Fibroblast of lung (primary cell): ENCODE results near the gene GRAMD1A. TPM values are rescaled to one million over a fixed set of nuclear protein-coding genes. Genes with fewer than 3 reads are reported as not detected.

Experiments used
- DNase-seq, 2 donors: peaks; one replicate each; pipeline versions ENCODE4 v3.0.0 to v3.0.0-alpha.2; 2010; ENCODE audit warnings: low read depth in 2 of 2
- H2AFZ ChIP-seq: 2 replicates; pipeline ENCODE4 v1.5.1; 2012; ENCODE audit warnings: low read length, control low read depth, inconsistent platforms
- H3K27ac ChIP-seq: 2 replicates; pipeline ENCODE4 v1.5.1; 2011; ENCODE audit warnings: low read length, control low read depth; ENCODE audit not compliant: insufficient read depth
- H3K27me3 ChIP-seq: 2 replicates; pipeline ENCODE4 v1.5.1; 2011; ENCODE audit warnings: mild to moderate bottlenecking, low read length; ENCODE audit not compliant: control insufficient read depth, insufficient read depth
- H3K36me3 ChIP-seq: 2 replicates; pipeline ENCODE4 v1.5.1; 2011; ENCODE audit warnings: low read length; ENCODE audit not compliant: control insufficient read depth, insufficient read depth
- H3K4me1 ChIP-seq: 2 replicates; pipeline ENCODE4 v1.5.1; 2011; ENCODE audit warnings: low read length; ENCODE audit not compliant: control insufficient read depth, insufficient read depth; ENCODE audit errors: extremely low read depth
- H3K4me2 ChIP-seq: 2 replicates; pipeline ENCODE4 v1.5.1; 2011; ENCODE audit warnings: low read length, control low read depth; ENCODE audit not compliant: insufficient read depth; ENCODE audit errors: extremely low read depth
- H3K4me3 ChIP-seq, 4 experiments: fragments of 200-600 bp in 1 of 4; sonication (generic) in 1 of 4; replicated peaks in 1 of 4; 2 replicates each; pipeline ENCODE4 v1.5.1; 2011 to 2016; ENCODE audit warnings: low read length in 4 of 4, low read depth in 3 of 4, mild to moderate bottlenecking in 3 of 4, control low read depth in 2 of 4, inconsistent platforms in 1 of 4, mixed read lengths in 1 of 4; ENCODE audit not compliant: insufficient read depth in 1 of 4; ENCODE audit errors: control extremely low read depth in 1 of 4
- H3K79me2 ChIP-seq: 2 replicates; pipeline ENCODE4 v1.5.1; 2012; ENCODE audit warnings: mild to moderate bottlenecking, low read length, inconsistent platforms; ENCODE audit not compliant: control insufficient read depth, insufficient read depth
- H3K9ac ChIP-seq: 2 replicates; pipeline ENCODE4 v1.5.1; 2011; ENCODE audit warnings: mild to moderate bottlenecking, low read length, control low read depth; ENCODE audit not compliant: insufficient read depth
- H3K9me3 ChIP-seq: 2 replicates; pipeline ENCODE4 v1.5.1; 2012; ENCODE audit warnings: low read depth, low read length; ENCODE audit not compliant: control insufficient read depth, insufficient read depth
- H4K20me1 ChIP-seq: 2 replicates; pipeline ENCODE4 v1.5.1; 2011; ENCODE audit warnings: low read length; ENCODE audit not compliant: control insufficient read depth, insufficient read depth; ENCODE audit errors: extremely low read depth
- CTCF ChIP-seq, 2 donors: IDR thresholded peaks in 1 of 2; conservative IDR thresholded peaks in 1 of 2; 1 replicate in 1 of 2; 2 replicates in 1 of 2; pipeline ENCODE4 v1.5.1; 2011 to 2012; ENCODE audit warnings: low read length in 2 of 2, control low read depth in 1 of 2, inconsistent platforms in 1 of 2, low read depth in 1 of 2, mild to moderate bottlenecking in 1 of 2
- EZH2 ChIP-seq: IDR thresholded peaks from 2 replicates; pipeline ENCODE4 v1.5.1; 2012; ENCODE audit warnings: low read length, control low read depth, mild to moderate bottlenecking; ENCODE audit errors: missing control alignments
- polyA plus RNA-seq, 2 donors: library from polyadenylated mRNA; depleted of rRNA in 1 of 2; stranded (reverse) in 1 of 2; unstranded in 1 of 2; fragments of >200 nt; gene quantifications; 2 replicates each; pipeline ENCODE4 v1.2.1, GENCODE V29; 2011 to 2012; ENCODE audit warnings: missing spikeins in 1 of 2
- total RNA-seq: library from RNA; depleted of rRNA; stranded (reverse); fragments of >200 nt; gene quantifications from 2 replicates; pipeline ENCODE4 v1.2.1, GENCODE V29; 2014

GRAMD1A gene
- total and polyA plus RNA-seq, 2 donors (not counting 1 experiment from before 2014, with no cell fraction given) = 21.4 to 24.4 TPM

- Histone ChIP-seq H3K36me3 (peaks cover 13% of the 10 kb centered on the region), H3K27me3 (no peaks in the 10 kb centered on the region), H3K4me2 (no peak overlapping the region), H3K4me1 (no peaks in the 10 kb centered on the region), H3K79me2 (no peaks in the 10 kb centered on the region), H3K27ac (no peak overlapping the region), H3K4me3 (no peak overlapping the region), H3K9ac (no peak overlapping the region), H3K9me3 (no peaks in the 10 kb centered on the region), H4K20me1 (no peaks in the 10 kb centered on the region), H2AFZ (no peak overlapping the region)
- no peak for TF ChIP-seq CTCF (conservative IDR thresholded peaks at IDR 0.05 in 1 of 2, IDR thresholded peaks at IDR 0.05 in 1 of 2; ENCODE audit: low read depth in 1 of 2, low read length in 2 of 2)
- no peak for DNase-seq
Measured at GRCh38 chr19:35025969-35026368, 25.8 kb downstream of the GRAMD1A start.

- Histone ChIP-seq H3K27ac (no peak overlapping the region), H3K4me1 (no peaks in the 10 kb centered on the region), H3K9ac (no peak overlapping the region), H3K9me3 (no peaks in the 10 kb centered on the region), H3K36me3 (peaks cover 13% of the 10 kb centered on the region), H3K4me3 (no peak overlapping the region), H4K20me1 (no peaks in the 10 kb centered on the region), H3K4me2 (no peak overlapping the region), H3K79me2 (no peaks in the 10 kb centered on the region), H2AFZ (no peak overlapping the region), H3K27me3 (no peaks in the 10 kb centered on the region)
- DNase-seq = no peak
- TF ChIP-seq EZH2 = no peak
- TF ChIP-seq CTCF (conservative IDR thresholded peaks at IDR 0.05 in 1 of 2, IDR thresholded peaks at IDR 0.05 in 1 of 2; ENCODE audit: low read depth in 1 of 2, low read length in 2 of 2) = no peak
Measured at GRCh38 chr19:35026418-35026817, 26.3 kb downstream of the GRAMD1A start.

- Histone ChIP-seq H3K9me3 (no peaks in the 10 kb centered on the region), H3K4me1 (peaks cover 3% of the 10 kb centered on the region), H3K36me3 (peaks cover 13% of the 10 kb centered on the region), H2AFZ (no peak overlapping the region), H3K4me2 (no peak overlapping the region), H3K27ac (no peak overlapping the region), H3K27me3 (no peaks in the 10 kb centered on the region), H3K79me2 (no peaks in the 10 kb centered on the region), H3K4me3 (no peak overlapping the region), H4K20me1 (no peaks in the 10 kb centered on the region), H3K9ac (no peak overlapping the region)
- no peak for DNase-seq
- TF ChIP-seq CTCF (conservative IDR thresholded peaks at IDR 0.05 in 1 of 2, IDR thresholded peaks at IDR 0.05 in 1 of 2; ENCODE audit: low read depth in 1 of 2, low read length in 2 of 2) (no peak), EZH2 (no peak)
Measured at GRCh38 chr19:35027009-35027408, 26.9 kb downstream of the GRAMD1A start.
